RWPE2 (cell line): ENCODE results near the gene BBX.

Experiments used
- ATAC-seq: fragments of 200-7000 bp; cut with Tn5 transposase; 3 replicates; pipeline ENCODE4 v1.9.1; 2021; ENCODE audit warnings: low read depth
- DNase-seq: peaks from one replicate; pipeline ENCODE4 v3.0.0-alpha.2; 2020; ENCODE audit warnings: low spot score
- H3K27ac ChIP-seq: fragments of 450-650 bp; 2 replicates; pipeline ENCODE4 v1.5.1; 2017; ENCODE audit warnings: mild to moderate bottlenecking; ENCODE audit not compliant: poor library complexity, severe bottlenecking
- H3K27me3 ChIP-seq: fragments of 250-450 bp; sonication (Bioruptor Pico); 2 replicates; pipeline ENCODE4 v1.5.1; 2021; ENCODE audit warnings: mild to moderate bottlenecking, moderate library complexity; ENCODE audit not compliant: insufficient read depth, poor library complexity, severe bottlenecking
- H3K36me3 ChIP-seq: fragments of 250-450 bp; sonication (Bioruptor Pico); 2 replicates; pipeline ENCODE4 v1.5.1; 2020; ENCODE audit warnings: low read depth, mild to moderate bottlenecking, moderate library complexity
- H3K4me1 ChIP-seq: fragments of 250-450 bp; sonication (Bioruptor Pico); 2 replicates; pipeline ENCODE4 v1.5.1; 2021; ENCODE audit warnings: mild to moderate bottlenecking, moderate library complexity; ENCODE audit not compliant: insufficient read depth, poor library complexity, severe bottlenecking
- H3K4me3 ChIP-seq: fragments of 250-450 bp; sonication (Bioruptor Pico); 2 replicates; pipeline ENCODE4 v1.5.1; 2021; ENCODE audit warnings: mild to moderate bottlenecking, moderate library complexity; ENCODE audit not compliant: severe bottlenecking
- H3K9me3 ChIP-seq: fragments of 250-450 bp; sonication (Bioruptor Pico); 2 replicates; pipeline ENCODE4 v1.5.1; 2021; ENCODE audit warnings: mild to moderate bottlenecking, moderate library complexity; ENCODE audit not compliant: severe bottlenecking
- CTCF ChIP-seq: fragments of 450-650 bp; IDR thresholded peaks from one replicate; pipeline ENCODE4 v1.5.1; 2017; ENCODE audit warnings: mild to moderate bottlenecking, moderate library complexity; ENCODE audit not compliant: poor library complexity, severe bottlenecking

The BBX gene

GRCh38 chr3:107523539-107524325 lies 970 bp downstream of the BBX start:
- H3K4me3 ChIP-seq = peak overlapping the region; percentile 91
- TF ChIP-seq CTCF = no peak
- ATAC-seq = peak; percentile 29
- H3K36me3 ChIP-seq = peaks cover 21% of the 10 kb centered on the region
- peaks cover 11% of the 10 kb centered on the region for H3K4me1 ChIP-seq
- H3K27me3 ChIP-seq = no peaks in the 10 kb centered on the region
- no peaks in the 10 kb centered on the region for H3K9me3 ChIP-seq
- DNase-seq = peak; percentile 50
- H3K27ac ChIP-seq = peak overlapping the region; percentile 89

- peak overlapping the region; percentile 89 for H3K27ac ChIP-seq
- peak overlapping the region; percentile 91 for H3K4me3 ChIP-seq
- no peak for ATAC-seq
- H3K9me3 ChIP-seq = no peaks in the 10 kb centered on the region
- no peak for TF ChIP-seq CTCF
- peaks cover 11% of the 10 kb centered on the region for H3K4me1 ChIP-seq
- H3K27me3 ChIP-seq = no peaks in the 10 kb centered on the region
- peaks cover 22% of the 10 kb centered on the region for H3K36me3 ChIP-seq
- no peak for DNase-seq
Measured at GRCh38 chr3:107524326-107524840, 1.6 kb downstream of the BBX start.

- peak overlapping the region; percentile 91 for H3K4me3 ChIP-seq
- no peaks in the 10 kb centered on the region for H3K27me3 ChIP-seq
- ATAC-seq (peak; percentile 14; the same call in 1 of the 3 replicates), DNase-seq (peak; percentile 71)
- no peaks in the 10 kb centered on the region for H3K9me3 ChIP-seq
- no peak for TF ChIP-seq CTCF
- peaks cover 11% of the 10 kb centered on the region for H3K4me1 ChIP-seq
- peaks cover 28% of the 10 kb centered on the region for H3K36me3 ChIP-seq
- H3K27ac ChIP-seq = peak overlapping the region; percentile 89
Measured at GRCh38 chr3:107524841-107525643, 2.3 kb downstream of the BBX start.

- H3K4me1 ChIP-seq = peaks cover 11% of the 10 kb centered on the region
- ATAC-seq (0 out of 3 replicates have a peak, but pooled peaks have one; percentile 0), DNase-seq (peak; percentile 39)
- H3K9me3 ChIP-seq = no peaks in the 10 kb centered on the region
- no peaks in the 10 kb centered on the region for H3K27me3 ChIP-seq
- TF ChIP-seq CTCF = no peak
- H3K4me3 ChIP-seq = peak overlapping the region; percentile 91
- peak overlapping the region; percentile 89 for H3K27ac ChIP-seq
- peaks cover 32% of the 10 kb centered on the region for H3K36me3 ChIP-seq
Measured at GRCh38 chr3:107525644-107526305, 3.0 kb downstream of the BBX start.
